Activated CD8-positive, alpha-beta memory T cell treated with anti-CD3 and anti-CD28 coated beads for 4 hours (primary cell): Measurements from ENCODE around the gene ELP5.

Experiments used
- DNase-seq, 2 donors: peaks; one replicate each; pipeline ENCODE4 v3.0.0-alpha.2; 2020; ENCODE audit warnings: low read depth in 2 of 2

ELP5 gene

DNA sequence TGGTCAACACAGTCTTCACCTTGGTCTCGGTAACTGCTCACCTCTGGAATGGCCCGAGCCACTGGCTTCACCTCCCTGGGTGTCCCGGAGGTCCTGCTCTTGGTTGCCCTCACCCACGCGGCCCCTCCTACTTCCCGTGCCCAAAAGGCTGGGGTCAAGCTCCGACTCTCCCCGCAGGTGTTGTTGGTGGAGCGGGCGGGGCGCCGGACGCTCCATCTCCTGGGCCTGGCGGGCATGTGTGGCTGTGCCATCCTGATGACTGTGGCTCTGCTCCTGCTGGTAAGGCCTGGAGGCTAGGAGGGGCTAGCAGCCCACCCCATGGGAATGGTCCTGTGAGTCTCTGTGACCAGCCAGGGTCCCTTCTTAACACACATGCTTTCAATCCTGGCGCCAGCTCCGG is 32.9 kb downstream of the ELP5 start:
- no peak for DNase-seq

DNA sequence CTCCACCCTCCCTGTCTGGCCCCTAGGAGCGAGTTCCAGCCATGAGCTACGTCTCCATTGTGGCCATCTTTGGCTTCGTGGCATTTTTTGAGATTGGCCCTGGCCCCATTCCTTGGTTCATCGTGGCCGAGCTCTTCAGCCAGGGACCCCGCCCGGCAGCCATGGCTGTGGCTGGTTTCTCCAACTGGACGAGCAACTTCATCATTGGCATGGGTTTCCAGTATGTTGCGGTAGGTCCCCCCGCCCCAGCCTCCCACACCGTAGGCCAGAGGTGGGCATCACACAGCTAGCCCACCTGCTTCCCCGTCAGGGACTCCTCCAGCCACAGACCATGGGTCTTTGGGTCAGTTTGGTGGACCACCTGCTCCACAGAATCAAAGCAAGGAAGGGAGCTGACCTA is 33.7 kb downstream of the ELP5 start:
- no peak for DNase-seq

DNA sequence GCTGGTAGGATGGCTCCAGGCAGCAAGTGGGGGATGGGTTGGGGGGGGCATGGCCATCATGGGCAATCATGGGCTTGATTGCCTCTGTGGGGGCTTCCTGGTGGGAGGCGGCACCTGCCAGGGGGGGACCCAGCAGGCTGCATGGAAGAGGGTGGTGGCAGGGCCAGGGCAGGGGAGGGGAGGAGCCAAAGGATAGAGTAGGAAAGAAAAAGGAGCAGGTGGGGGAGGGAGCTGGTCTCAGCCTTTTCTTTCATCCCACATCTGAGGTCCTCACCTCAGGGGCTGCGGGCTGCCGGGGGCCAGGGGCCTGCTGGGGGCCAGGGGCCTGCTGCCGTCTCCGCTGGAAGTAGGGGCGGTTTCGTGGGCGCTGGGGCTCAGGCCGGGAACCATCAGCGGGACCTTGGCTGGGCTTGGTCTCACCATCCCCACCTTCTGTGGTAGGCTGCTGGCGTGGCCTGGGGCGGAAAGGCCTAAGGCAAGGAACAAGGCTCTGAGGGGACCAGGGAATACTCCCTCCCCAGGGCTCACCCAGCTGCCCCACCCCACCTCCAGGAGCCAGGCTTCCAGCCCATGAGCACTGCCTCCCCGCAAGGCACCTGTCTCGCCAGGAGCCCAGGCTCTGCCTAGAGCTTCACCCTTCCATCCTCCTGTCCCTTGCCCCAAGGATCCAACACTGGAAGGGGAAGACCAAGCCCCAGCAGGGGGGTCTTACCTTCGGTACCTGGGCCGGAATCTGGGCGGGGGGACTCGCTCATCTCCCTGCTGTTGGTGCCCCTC is 37.4 kb downstream of the ELP5 start:
- no peak for DNase-seq

DNA sequence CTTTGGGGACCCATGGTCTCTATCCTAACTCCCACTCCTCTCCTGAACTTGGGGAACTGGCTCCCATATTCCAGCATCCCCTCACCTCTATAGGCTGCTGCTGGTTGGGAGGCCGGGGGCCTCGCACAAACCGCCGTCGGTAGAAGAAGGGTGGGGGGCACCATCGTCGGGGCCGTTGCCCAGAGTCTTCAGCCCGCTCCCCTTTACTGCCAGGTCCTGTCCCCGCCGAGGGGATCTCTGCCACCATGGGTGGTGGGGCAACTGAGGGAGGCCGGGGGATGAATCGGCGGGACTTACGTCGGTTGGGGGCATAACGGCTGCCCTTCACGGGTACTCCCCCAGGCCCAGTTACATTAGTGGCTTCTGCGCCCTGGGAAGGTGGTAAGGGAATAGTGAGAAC is 38.2 kb downstream of the ELP5 start:
- no peak for DNase-seq

DNA sequence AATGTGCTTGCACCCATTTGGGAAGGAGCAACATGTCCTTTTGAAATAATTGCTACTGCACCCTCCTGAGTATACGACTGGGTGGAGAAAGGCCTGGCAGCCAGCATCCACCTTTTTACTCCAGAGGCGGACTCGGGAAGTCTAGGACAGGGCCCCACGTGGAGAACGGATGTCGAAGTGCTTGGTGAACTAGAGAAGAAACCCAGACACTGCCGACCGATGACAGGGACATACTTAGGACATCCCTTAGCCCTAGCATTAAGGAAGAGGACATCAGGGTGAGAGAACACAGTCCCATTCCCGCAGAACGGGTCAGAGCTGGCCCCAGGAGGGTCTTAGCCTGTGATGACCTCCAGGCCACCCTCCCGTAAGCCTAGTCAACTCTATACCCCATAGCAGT is 38.7 kb downstream of the ELP5 start:
- no peak for DNase-seq

DNA sequence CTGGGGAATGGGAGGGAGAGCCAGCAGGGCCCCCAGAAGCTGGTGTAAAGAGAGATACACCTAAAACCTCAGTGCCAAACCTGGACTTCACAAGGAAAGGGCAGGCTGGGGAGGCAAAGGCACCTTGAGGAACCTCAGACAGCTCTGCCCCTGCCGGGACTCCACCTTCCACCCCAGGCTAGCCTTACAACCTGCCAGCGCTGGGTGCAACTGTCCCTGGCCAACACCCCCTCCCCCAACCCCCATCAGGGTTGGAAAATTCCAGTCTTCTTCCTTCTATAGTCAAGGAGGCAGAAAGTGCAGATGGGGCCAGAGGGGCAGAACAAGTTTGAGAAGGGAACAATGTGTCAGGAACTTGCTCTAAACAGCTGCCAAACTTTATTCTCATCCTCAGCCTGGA is 40.2 kb downstream of the ELP5 start:
- DNase-seq: no peak

DNA sequence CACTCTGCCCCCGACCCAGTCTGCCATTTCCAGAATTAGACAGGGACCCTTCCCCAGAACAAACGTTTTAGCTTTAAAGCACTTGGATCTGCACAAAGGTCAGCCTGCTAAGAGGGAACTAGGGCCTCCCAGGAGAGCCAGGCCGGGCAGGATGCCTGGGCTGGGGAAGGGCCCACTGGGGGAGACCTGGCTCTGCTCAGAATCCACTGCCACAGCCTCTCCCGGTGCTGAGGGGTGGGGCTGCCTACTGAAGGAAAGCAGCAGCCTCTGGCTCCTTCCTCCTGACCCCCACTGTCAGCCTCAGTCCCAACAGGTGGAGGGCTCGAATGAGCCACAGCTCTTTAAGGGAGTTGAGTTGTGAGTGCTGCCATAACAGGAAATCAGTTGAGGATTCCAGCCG is 40.7 kb downstream of the ELP5 start:
- no peak for DNase-seq

DNA sequence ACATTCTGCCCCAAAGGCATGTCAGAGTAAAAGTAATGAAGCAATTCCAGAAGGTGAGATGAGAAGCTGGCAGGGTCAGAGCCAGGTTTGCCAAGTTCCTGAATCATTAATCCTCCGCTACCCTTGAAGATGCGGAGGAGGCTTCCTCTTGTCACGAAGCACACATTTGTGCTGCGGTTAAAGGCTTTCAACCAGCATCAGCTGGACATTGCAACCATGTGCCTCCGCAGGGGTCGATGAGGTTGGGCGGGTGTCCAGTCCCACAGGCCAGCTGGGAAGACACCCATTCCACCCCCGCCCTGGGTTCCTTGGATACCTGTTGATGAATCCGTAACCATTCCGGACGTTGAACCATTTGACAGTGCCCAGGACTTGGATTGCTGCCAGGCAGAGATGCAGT is 41.1 kb downstream of the ELP5 start:
- DNase-seq: no peak

DNA sequence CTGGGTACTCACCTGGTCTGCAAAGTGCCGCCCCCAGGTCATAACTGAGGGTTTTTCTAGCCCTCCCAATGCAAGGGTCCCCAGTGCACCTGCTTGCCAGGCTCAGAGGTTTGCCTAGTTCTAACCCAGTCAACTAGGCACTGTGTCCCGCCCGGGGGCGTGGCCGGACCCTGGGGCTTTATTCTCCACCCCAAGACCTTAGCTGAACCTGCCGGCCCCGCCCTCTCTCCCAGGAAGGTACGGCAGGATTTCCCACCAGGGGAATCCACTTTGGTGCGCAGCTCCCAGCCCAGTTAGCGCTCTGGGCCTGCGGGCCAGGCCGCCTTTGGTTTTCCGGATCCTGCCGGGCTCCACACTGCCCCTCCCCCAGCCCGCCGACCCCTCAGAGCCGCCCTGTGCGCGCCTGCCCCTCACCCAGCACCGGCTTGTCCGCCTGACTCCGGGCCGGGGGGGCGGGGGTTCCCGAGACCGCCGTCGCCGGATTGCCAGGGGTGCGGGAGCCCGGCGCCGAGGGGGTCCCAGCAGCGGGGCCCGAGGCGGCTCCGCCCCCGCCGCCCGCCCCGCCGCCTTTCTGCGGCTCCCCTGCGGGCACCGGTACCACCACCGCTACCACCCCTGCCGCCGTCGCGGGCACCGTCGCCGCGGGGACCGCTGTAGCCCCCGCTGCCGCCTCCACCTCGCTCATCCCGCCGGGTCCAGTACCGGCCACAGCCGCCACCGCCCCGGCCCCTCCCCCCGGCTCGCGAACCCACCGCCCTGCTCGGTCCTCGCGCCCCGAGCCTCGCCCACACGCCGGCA is 42.0 kb downstream of the ELP5 start:
- no peak for DNase-seq

DNA sequence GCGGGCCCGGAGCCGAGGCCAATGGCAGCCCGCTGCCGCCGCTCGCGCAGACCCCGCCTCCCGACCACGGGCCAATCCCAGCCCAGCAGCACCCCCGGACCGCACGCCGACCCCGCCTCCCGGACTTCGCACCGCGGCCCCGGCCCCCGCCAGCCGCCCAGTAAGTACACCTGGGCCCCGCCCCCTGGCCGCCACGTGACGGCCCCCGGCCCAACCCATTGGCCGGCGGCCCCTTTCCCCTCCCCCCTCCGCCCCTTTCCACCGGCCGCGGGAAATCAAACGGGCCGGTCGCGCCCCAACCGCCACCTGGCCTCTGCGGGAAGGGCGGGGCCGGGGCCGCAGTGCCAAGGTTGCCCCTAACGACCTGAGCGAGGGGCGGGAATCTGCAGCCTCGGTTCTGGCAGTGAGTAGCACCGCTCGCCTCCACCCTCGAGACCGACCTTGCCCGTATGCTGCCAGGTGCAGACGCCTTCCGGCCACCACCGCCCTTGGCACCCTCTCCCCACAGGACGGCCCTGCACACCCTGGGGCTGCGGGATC is 42.7 kb downstream of the ELP5 start, which contains the start of gene YBX2:
TSS of gene YBX2 (minus strand) at position 26 of the 540 bp plus-strand sequence. CDS start 139 bp downstream, outside the sequence.
- DNase-seq: peak in 1 of 2 donors; percentile 61

DNA sequence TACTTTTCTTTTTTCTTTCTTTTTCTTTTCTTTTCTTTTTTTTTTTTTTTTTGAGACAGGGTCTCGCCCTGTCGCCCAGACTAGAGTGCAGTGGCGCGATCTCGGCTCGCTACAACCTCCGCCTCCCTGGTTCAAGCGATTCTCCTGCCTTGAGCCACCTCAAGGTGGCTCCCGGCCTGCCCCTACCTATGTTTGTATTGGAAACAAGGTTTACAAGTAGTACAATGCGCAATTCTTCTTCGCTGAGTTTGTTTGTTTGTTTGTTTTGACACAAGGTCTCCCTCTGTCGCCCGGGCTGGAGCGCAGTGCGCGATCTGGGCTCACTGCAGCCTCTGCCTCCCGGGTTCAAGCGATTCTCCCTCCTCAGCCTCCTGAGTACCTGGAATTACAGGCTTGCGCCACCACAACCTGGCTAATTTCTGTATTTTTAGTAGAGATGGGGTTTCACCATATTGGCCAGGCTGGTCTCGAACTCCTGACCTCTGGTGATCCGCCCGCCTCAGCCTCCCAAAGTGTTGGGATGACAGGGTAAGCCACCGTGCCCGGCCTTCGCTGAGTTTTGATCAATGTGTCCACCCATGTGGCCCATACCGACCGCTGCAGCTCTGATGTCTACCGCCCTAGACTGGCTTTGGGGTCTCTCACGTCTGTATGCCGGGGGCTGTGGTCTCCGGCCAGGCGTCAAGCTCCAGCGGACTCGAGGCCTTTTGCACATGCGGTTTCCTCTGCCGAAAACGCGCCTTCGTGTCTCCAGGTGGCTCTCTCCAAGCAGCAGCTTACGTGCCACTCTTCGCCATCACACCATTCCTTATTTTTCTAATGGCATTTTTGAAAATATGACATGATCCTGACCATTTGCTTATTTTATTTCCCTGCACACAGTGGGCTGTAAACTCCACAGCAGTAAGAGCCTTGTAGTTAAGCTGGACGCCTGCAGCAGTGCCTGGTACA is 43.5 kb downstream of the ELP5 start:
- DNase-seq: no peak

DNA sequence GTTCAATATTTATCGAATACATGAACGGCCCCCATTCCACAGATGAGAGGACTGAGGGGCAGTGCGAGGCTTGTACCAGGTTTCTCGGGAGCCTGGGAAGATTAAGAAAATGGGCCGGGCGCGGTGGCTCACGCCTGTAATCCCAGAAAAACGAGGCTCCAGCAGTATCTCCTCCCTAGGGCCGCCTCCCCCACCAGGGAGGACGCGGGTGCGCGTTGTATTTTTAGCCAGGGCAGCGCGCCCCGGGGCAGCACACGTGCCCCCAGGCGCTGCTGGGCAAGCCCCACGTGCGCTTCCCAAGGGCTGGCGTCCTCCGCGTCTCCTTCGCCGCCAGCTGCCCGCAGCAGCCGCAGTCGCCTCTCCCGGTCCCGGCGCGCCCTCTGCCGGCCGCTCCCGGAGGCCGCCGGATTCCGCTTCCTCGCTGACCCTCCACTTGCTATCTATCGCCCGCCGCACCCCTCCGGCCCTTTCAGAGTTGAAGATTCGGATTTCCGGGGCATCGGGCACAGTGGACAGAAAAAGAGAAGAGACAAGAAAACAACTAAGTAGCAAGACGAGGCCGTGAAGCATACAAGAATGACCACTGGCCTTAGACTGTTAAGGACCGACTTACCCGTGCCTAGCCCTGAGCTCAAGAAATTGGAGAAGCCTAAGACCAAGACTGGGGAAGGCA is 44.3 kb downstream of the ELP5 start:
- DNase-seq: no peak

DNA sequence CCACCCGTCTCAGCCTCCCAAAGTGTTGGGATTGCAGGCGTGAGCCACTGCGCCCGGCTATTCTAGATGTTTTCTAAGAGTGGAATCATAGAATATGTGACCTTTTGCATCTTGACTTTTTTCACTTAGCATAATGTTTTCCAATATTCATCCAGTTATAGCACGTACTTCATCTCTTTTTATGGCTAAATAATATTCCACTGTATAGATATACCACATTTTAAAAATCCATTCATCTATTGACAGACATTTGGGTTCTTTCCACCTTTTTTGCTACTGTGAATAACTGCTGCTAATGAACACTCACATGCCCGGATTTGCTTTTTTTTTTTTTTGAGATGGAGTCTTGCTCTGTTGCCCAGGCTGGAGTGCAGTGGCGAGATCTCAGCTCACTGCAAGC is 52.2 kb downstream of the ELP5 start:
- DNase-seq: no peak

DNA sequence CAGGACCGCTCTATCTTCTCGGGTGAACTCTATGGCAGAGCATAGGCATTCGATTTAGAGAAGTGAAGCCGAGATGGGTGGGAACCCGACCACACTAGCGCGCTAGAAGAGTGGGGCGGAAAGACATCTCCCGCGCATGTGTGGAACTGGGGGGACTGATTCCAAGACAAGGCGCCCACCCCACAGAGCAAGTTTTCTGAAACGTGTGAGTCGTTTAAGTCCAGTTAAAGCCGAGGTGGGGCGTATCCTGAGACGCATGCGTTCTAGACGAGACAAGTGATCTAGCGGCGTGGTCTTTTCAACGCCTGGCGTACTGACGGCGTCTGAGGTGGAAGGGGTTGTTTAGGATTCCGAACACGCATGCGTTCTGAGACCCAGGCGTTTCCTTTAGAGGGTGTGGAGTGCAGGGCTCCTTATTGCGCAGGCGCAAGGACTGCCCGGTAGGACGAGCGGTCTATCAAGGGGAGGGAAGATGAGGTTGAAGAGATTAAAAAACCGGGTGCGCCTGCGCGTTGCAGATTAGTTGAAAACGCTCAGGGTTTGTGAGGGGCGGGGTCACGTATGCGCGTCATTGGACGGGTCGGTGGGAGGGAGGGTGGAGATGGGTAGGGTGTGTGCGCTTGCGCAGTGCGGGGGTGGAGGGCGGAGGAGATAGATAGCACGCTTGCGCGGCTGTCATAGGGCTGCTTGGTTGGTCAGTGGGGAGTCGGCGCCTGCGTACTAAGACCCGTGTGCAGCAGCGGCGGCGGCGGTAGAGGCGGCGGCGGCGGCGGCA is 55.1 kb downstream of the ELP5 start, which contains the start of gene EIF5A:
TSS of gene EIF5A (plus strand) at position 718 of the 775 bp plus-strand sequence. CDS start 2,008 bp downstream, outside the sequence.
- DNase-seq: peak; percentile 100

DNA sequence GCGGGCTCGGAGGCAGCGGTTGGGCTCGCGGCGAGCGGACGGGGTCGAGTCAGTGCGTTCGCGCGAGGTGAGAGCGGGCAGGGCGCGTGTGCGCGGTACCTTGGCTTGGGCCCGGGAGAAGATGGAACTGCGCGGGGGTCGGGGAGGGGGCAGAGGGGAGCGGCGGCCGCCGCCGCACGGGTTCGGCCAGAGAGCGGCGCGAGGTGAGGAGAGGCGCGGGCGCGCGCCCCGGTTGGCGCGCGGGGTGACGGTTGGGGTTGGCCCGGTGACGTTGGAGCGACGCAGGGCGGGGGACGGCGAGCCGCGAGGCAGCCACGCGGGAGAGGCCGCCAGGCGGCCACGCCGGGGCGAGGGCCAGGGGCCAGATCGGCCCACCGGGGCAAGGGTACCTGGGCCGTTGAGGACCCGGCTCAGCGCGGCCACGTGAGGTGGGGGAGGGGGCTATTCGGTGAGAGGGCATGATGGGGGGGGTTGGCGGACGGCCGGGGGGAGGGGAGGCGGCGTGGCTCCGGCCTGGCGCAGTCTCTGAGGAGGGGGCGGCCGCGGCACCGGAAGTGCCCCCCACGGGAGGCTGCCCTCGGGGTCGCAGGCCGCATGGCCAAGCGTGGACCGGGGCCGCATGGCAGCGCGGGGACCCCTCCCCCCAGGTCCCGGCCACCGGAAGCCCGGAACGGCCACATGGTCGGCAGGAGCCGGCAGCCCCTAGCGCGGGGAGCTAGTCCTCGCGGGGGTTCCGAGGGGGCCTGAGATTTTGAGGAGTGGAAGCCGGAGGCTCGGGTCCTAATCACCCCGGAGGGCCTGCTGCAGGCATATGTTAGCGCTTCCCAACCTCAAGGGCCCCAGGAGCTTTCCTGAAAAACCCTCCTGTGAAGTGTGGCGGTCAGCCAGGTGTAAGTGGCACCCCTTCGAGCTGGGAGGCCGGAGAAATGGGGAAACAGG is 55.9 kb downstream of the ELP5 start:
- no peak for DNase-seq

DNA sequence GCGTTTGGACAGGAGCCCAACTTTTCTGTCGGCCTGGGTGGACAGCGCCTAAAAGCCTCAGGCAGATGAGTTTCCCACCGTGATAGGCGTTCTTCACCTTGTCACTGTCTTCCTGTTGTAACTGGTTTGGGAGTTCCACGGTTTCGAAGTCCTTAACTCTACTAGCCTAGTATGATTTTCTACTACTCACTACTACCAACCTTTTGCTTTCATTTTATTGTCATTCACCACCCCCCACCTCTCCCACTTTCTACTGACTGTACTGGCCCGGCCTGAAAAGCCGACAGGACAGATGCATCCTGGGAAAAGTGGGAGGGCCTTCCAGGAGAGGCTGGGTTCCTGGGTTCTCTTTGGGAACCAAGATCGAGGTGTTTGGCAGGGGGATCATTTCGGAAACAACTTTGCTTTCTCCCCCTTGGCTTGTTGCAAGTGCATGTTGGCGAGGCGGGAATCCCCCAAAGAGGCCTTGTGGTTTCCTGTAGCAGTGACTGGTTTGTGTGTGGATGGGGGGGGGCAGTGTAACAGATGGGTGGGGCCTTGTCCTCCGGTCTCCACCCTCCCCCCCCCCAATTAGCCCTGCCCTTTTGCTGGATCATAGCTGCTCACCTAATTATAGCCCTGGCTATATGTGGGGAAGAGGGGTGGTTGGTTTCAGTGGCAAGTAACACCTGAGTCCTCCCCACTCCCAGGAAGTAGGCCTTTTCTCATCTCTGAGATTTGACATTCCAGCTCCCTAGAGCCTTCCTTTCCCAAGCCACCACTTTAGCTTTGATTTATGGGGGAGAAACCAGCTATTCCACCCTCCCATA is 56.8 kb downstream of the ELP5 start:
- peak; percentile 77 to 88 for DNase-seq
